ENCODE measurements around the gene SKA1. TPM values are rescaled to one million over a fixed set of nuclear protein-coding genes. Genes with fewer than 3 reads are reported as not detected.

SKA1 gene
- total and polyA plus RNA-seq, 9 of the 15 experiments (the other 6 are each of a cell fraction or from before 2014, with no cell fraction given) = 27.8 to 67.2 (median 41.9) TPM

GRCh38 chr18:50418650-50419049, 43.8 kb downstream of the SKA1 start (continued):
- TF ChIP-seq ARID4B (CRISPR knock-in tag; IDR thresholded peaks at IDR 0.05) = no peak
- no peak for TF ChIP-seq ZNF511 (CRISPR knock-in tag; IDR thresholded peaks at IDR 0.05)
- TF ChIP-seq CC2D1A (IDR thresholded peaks at IDR 0.05) = no peak
- no peak for TF ChIP-seq ZC3H8 (IDR thresholded peaks at IDR 0.05)
- no peak for TF ChIP-seq SRSF7 (optimal IDR thresholded peaks at IDR 0.05; ENCODE audit: low read depth, low read length)

GRCh38 chr18:50422286-50422898, 47.5 kb downstream of the SKA1 start:
- DNase-seq (ENCODE audit: extremely low read depth in 1 of 4, low spot score in 3 of 4) (no peak), ATAC-seq (no peak), FAIRE-seq (no peak)
- Histone ChIP-seq H3K9me1 (ENCODE audit: control insufficient read depth, insufficient read depth, low read length) (no peaks in the 10 kb centered on the region), H3K4me2 (ENCODE audit: insufficient read depth, low read length) (no peak overlapping the region), H3K27me3 (ENCODE audit: control insufficient read depth in 2 of 2, insufficient read depth in 2 of 2, low read length in 2 of 2) (no peaks in the 10 kb centered on the region), H3K9me3 (replicated peaks; ENCODE audit: control insufficient read depth, insufficient read depth, low read depth, low read length) (peaks cover 23% of the 10 kb centered on the region), H3K79me2 (ENCODE audit: control insufficient read depth, insufficient read depth, low read length) (no peaks in the 10 kb centered on the region), H3K9ac (ENCODE audit: insufficient read depth in 1 of 2, low read depth in 2 of 2, low read length in 2 of 2) (no peak overlapping the region), H3K36me3 (ENCODE audit: control insufficient read depth, insufficient read depth, low read length) (no peaks in the 10 kb centered on the region), H4K20me1 (replicated peaks; ENCODE audit: control insufficient read depth, insufficient read depth, low read length) (no peaks in the 10 kb centered on the region), H3K4me3 (no peak overlapping the region), H2AFZ (ENCODE audit: low read depth, low read length) (no peak overlapping the region), H3K27ac (ENCODE audit: extremely low read depth, low read depth, low read length) (no peak overlapping the region), H3K4me1 (replicated peaks in 1 of 2; ENCODE audit: control insufficient read depth in 2 of 2, insufficient read depth in 2 of 2, low read length in 2 of 2) (peaks cover 0 to 7% of the 10 kb centered on the region in 2 experiments; a peak in 3 of 5 replicates)
- ChIA-PET CTCF (ENCODE audit: low intra/inter-chr PET ratio) (no interaction called here), POLR2A (no interaction called here)
- intact Hi-C loops (cut with micrococcal nuclease) (no loop called here), in situ Hi-C loops (cut with MboI) (no loop called here)
- BruUV-seq (replicated peaks) = no TSS peak
- 46% methylated on average over 2 of the region's 2 CpGs for WGBS (ENCODE audit: insufficient coverage, low coverage, missing lambda C conversion rate)
- TF ChIP-seq TCF3 (CRISPR knock-in tag; IDR thresholded peaks at IDR 0.05) (no peak), ELF2 (CRISPR knock-in tag; IDR thresholded peaks at IDR 0.05) (no peak), ZBTB1 (CRISPR knock-in tag; IDR thresholded peaks at IDR 0.05; ENCODE audit: borderline replicate concordance, low read depth) (no peak), TOE1 (IDR thresholded peaks at IDR 0.05; ENCODE audit: borderline replicate concordance) (no peak), TOE1 (CRISPR knock-in tag; IDR thresholded peaks at IDR 0.05; ENCODE audit: borderline replicate concordance, low read depth) (no peak), NCOA1 (IDR thresholded peaks at IDR 0.05; ENCODE audit: low read depth) (no peak), ATF3 (IDR thresholded peaks at IDR 0.05) (no peak), ATF3 (CRISPR knock-in tag; conservative IDR thresholded peaks at IDR 0.05) (no peak), SRSF3 (IDR thresholded peaks at IDR 0.05; ENCODE audit: insufficient read depth, low read length) (no peak), HSF4 (CRISPR knock-in tag; IDR thresholded peaks at IDR 0.05; ENCODE audit: borderline replicate concordance) (no peak), MYC (IDR thresholded peaks at IDR 0.05; ENCODE audit: low read depth, low read length) (no peak), MYC (CRISPR knock-in tag; IDR thresholded peaks at IDR 0.05; ENCODE audit: borderline replicate concordance, low read depth) (no peak)
